NCI-H526 treated with DMSO at 0.1 percent for 48 hours (cell line): ENCODE results near the gene MCCC2.
"Not testable (repeated sequence)": the region's sequence is repeated elsewhere in the genome, so short reads cannot be mapped to it uniquely, and the experiment has no call there.

Source experiments
- DNase-seq: peaks from one replicate; lab custom pipeline; 2025; lab: John Stamatoyannopoulos, UW

The MCCC2 gene

DNA sequence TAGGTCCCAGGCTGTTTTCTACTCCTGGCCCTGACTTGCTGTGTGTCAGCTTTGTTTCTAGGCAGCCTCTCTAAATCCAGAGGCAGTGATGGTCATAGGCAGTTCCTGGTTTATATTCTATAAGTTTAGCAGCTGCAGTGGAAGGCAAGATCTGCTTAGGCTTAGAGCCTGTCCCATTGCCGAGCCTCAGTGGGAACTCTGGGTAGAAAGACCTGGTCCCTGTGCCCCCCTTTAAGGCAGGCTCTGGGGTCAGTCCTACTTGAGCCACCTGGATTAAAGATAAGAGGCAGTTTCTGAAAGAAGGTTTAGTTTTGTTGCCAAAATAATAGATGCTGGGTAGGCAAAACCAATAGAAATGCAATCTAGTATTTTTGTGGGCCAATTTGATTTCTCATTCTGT is 13.6 kb downstream of the MCCC2 start:
- no peak for DNase-seq

GRCh38 chr5:71601222-71602026 is 14.3 kb downstream of the MCCC2 start:
- no peak for DNase-seq

DNA sequence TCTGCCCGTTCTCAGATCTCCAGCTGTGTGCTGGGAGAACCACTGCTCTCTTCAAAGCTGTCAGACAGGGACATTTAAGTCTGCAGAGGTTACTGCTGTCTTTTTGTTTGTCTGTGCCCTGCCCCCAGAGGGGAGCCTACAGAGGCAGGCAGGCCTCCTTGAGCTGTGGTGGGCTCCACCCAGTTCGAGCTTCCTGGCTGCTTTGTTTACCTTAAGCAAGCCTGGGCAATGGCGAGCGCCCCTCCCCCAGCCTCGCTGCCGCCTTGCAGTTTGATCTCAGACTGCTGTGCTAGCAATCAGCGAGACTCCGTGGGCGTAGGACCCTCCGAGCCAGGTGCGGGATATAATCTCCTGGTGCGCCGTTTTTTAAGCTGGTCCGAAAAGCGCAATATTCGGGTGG is 22.8 kb downstream of the MCCC2 start:
- DNase-seq: not testable (repeated sequence)

GRCh38 chr5:71615809-71616208 is 28.7 kb downstream of the MCCC2 start:
- DNase-seq: no peak

- DNase-seq: no peak
These were observed 33.5 kb downstream of the MCCC2 start for GRCh38 chr5:71620630-71621029.

- DNase-seq: no peak
These were observed 34.1 kb downstream of the MCCC2 start for GRCh38 chr5:71621268-71621667.

GRCh38 chr5:71621741-71622140 is 34.6 kb downstream of the MCCC2 start:
- no peak for DNase-seq

- DNase-seq: no peak
These were observed 36.2 kb downstream of the MCCC2 start for GRCh38 chr5:71623221-71623794.

GRCh38 chr5:71629950-71630349 is 42.8 kb downstream of the MCCC2 start:
- no peak for DNase-seq

- DNase-seq: no peak
These were observed 43.9 kb downstream of the MCCC2 start for GRCh38 chr5:71631070-71631469.

DNA sequence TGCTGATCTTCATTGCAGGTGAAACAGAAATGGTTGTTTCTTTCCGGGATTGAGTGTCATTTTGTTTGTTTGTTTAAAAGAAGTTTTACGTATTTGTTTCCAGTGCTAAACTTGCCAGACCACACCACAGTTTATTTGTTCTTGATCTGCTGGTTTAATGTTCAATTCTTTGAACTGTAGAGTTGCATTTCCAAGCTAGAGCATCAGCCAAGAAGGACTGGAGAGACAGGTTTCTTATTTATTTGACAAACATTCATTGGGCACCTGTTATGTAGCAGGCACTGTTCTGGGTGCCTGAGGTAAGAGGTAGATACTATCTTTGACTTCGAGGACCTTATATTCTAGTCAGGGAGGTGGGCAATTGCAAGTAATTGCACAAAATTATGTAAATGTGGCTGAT is 45.0 kb downstream of the MCCC2 start:
- no peak for DNase-seq

DNA sequence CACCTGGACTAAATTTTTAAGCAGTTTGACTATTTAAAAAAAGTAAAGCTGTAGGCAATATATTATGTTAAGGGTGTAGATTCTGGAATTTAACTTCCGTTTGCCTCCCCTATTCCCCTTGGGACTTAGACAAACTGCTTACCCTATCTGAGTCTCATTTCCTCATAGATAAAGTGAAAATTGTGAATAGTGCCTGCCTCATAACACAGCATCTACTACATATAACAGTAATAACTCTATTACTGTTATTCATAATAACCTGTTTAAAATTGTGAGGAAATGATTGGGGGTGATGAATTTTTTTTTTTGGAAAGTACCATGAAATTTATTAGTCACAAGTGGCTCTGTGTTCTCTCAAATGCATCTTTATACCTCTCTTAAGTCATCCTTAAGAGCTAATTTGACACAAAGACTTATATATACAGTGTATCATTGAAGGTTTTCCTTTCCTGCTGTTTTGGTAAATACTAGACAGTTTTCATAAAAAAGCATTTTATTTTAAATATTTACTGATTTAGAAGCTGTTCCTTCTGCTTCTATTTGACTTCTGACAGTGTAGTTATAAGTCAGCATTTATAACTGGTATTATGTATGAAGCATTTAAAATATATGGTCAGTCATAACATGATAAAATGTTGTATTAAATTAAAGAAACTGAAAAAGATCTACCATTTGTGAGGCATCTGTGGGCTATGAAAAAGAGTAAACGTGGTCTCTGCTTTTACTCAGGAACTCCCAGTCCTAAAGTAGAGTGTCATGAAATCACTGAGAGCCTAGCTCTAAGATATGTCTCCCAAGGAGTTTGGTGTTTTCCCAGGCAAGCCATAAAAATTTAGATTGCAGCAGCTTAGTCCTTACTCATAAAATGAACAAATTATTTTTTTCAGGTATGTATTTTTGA is 46.4 kb downstream of the MCCC2 start:
- DNase-seq: no peak

GRCh38 chr5:71637133-71637532 is 50.0 kb downstream of the MCCC2 start:
- DNase-seq: no peak

DNA sequence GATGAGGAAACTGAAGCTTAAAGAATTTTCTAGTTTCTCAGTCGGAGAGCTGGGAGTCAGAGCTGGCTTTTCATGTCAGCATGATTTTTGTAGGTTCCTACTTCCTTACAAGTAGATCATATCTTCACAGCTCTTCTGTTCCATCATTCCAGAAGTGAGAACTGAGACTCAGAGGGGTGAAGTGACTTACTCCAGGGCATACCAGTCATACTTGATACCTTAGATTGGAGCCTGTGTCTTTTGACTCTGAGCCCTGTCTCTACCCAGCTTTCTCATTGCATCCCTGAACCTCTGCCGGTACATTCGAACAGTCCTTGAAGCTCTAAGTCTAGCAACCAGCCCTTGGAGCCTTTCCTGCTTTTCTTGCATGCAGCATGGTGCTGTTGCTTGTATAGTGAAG is 53.3 kb downstream of the MCCC2 start:
- no peak for DNase-seq

DNA sequence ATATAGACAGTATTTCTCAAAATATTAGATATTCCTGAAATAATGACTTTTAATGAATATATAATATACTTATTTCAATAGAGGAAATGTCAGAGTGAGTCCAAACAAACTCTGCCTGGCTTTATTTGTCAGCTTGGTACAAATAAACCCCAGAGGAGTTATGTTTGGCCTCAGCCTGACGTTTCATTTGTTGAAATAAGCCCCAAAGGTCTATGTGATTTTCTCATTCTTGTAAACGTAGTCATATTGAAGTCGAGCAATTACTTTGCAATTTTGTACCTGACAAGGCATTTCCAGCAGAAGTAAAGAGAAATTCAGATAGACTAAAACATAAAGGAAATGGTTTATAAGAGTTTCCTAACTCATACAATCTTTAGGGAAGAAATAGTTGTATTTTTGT is 57.9 kb downstream of the MCCC2 start:
- no peak for DNase-seq

DNA sequence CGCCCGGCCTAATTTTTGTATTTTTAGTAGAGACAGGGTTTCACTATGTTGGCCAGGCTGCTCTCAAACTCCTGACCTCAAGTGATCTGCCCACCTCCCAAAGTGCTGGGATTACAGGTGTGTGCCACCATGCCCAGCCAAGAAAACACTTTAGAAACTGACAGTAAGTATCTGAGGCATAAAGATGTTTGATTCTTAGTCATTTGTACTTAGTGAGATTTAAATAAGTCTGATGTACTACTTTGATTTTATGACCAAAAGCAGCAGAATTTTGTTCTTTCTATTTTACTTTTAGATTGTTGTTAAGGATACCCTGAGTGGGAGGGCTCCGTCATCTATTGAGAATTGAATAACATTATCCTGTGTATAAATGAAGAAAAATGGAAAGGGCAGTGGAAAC is 63.8 kb downstream of the MCCC2 start:
- not testable (repeated sequence) for DNase-seq

DNA sequence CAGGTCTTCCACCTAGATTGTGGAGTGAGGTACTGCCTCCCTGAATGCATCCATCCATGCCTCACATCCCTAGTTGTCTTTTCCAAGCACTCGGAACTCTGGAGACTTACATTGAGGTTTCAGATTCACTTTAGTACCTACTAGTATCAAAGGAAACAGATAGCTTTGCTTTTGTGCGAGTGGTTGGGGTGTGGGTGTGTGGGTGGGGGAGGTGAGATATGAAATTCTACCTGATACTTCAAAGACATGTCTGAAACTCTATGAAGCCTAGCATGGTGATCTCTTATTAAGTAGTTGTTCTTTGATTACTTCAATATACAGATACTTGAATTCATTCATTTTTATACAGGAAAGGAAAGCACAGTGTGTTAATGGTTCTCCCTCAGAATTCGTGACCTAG is 64.4 kb downstream of the MCCC2 start:
- no peak for DNase-seq

DNA sequence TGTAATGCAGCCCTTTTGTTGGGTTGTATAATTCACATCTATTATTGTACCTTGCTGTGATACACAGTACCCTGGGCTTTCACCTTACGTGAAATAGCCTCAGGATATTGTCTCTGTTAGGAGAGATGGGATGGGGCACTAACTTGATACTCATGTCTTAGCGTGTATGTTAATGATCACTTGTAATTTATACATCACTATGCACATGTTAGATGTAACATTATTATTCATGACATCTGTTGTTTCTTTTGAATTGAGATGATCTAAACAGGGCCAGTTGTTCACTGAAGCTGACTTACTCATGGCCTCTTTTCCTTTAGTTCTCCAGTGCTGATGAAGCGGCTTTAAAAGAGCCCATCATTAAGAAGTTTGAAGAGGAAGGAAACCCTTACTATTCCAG is 65.2 kb downstream of the MCCC2 start:
- no peak for DNase-seq

DNA sequence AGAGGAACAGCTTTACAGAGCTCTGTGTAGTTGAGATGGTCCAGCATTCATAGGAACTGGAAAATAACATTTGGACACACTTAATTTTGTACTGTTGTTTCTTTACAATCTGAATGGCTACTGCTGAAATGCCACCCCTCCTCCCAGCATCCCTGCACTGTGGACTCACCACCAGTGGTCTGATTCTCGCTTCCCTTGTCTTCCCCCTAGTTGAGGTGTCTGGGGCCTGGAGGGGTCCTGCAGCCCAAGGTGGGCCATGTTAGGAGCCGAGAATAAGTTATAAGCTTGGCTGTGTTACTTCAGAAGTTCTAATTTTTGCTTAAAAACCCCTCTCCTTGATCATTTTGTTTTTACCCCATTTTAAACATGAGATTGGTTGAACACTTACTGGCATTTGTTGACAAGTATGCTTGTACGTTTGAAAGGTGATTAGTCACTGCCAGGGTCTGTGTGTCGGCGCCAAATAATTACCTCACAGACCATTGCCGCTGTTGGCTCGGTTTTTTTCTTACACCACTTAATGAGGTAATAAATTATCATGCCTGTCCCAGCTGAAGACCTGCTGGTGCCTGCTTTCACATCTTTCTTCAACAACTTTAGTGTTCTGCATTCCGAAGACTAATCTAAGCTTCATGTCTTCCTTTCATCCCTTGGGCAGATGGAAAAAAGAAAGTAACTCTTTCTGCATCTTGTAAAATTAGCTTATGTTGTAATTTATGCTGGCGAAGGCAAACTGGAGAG is 65.8 kb downstream of the MCCC2 start:
- no peak for DNase-seq

DNA sequence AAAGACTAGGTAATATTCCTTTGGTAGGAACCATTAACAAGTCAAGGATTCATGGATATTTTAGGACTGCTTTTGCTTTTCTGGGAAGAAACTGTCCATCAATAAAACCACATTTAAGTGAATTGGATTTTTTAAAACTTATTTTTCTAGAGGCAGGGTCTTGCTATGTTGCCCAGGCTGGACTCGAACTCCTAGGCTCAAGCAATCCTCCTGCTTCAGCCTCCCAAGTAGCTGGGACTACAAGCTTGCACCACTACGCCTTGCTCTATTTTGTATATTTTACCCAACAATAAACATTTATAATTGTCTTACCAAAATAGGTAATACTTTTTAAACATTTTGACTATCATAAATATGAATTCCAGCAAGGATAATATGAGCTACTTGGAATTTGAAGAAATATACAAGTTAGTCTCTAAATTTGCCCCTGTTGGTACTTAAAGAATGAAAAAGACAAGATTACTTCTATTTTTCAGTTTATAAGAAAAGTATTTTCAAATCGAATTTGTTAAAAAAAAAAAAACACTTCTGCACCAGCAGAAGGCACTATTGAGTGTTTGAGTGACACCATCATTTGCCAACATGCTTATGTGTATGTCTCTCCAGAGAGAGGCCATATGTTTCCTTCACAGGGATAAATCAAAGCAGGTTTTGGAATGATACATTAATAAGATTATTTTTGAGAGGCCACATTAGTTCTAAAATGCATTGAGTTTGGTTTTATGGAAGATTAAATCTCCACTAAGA is 71.9 kb downstream of the MCCC2 start:
- no peak for DNase-seq

GRCh38 chr5:71662381-71662780 is 75.2 kb downstream of the MCCC2 start:
- DNase-seq: no peak
